Stimulated activated naive CD8-positive, alpha-beta T cell treated with anti-CD3 and anti-CD28 coated beads, Interleukin-15, amount 100 ng/mL, for 72 hours (primary cell): ENCODE measurements around the gene MAP7D2.

Experiments
- ATAC-seq: fragments of 150-1000 bp; cut with Tn5 transposase; 2 replicates; pipeline ENCODE4 v1.10.0; 2021; ENCODE audit warnings: mild to moderate bottlenecking, moderate library complexity
- DNase-seq, 2 donors: peaks; one replicate each; pipeline ENCODE4 v3.0.0; 2021 to 2022
- H3K27ac Mint-ChIP-seq, 2 donors: one replicate each; pipeline ENCODE4 v1.8.0; 2022; ENCODE audit warnings: mild to moderate bottlenecking in 2 of 2, mixed read lengths in 2 of 2, moderate library complexity in 2 of 2
- H3K27me3 Mint-ChIP-seq: one replicate; pipeline ENCODE4 v1.8.0; 2022; ENCODE audit warnings: mixed read lengths
- H3K4me1 Mint-ChIP-seq: one replicate; pipeline ENCODE4 v1.8.0; 2022; ENCODE audit warnings: mild to moderate bottlenecking, mixed read lengths
- H3K4me3 Mint-ChIP-seq, 2 donors: one replicate each; pipeline ENCODE4 v1.8.0; 2022; ENCODE audit warnings: mild to moderate bottlenecking in 2 of 2, mixed read lengths in 2 of 2, moderate library complexity in 1 of 2
- H3K9me3 Mint-ChIP-seq, 2 donors: one replicate each; pipeline ENCODE4 v1.8.0; 2022; ENCODE audit warnings: mixed read lengths in 2 of 2

Gene MAP7D2

DNA sequence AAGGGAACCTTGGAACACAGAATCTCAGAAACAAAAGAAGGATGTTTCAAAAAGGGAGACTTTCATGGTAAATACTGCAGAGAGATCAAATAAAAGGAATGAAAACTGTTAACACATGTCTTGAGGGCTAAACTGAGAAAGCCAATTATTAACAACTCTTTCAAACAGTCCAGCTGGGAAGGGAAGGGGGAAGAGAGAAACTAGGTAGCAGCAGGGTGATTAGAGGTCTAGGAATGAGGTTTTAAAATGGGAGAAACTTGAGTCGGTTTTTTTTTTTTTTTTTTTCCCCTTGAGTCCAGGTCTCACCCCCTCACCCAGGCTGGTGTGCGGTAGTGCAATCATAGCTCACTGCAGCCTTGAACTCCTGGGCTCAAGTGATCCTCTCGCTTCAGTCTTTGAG is 130.2 kb downstream of the MAP7D2 start:
- peaks cover 16% of the 10 kb centered on the region for H3K4me1 Mint-ChIP-seq
- H3K4me3 Mint-ChIP-seq, result no peak overlapping the region
- no peaks in the 10 kb centered on the region for H3K9me3 Mint-ChIP-seq
- DNase-seq (no peak), ATAC-seq (no peak)
- no peaks in the 10 kb centered on the region for H3K27me3 Mint-ChIP-seq
- H3K27ac Mint-ChIP-seq, result no peak overlapping the region

DNA sequence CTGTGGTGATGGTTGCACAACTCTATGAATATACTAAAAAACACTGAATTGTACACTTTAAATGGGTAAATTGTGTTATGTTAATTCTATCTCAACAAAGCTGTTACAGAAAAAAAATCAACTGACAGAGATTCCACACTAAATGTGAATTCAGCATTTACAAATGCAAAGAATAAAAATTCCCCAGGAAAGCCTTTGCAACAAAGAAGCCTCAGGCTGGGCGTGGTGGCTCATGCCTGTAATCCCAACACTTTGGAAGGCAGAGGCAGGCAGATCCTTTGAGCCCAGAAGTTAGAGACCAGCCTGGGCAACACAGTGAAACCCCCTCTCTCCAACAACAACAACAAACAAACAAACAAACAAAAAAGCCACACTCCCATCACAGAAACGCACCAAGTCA is 134.8 kb downstream of the MAP7D2 start:
- no peak for DNase-seq
- H3K27me3 Mint-ChIP-seq, result no peaks in the 10 kb centered on the region
- ATAC-seq, result no peak

DNA sequence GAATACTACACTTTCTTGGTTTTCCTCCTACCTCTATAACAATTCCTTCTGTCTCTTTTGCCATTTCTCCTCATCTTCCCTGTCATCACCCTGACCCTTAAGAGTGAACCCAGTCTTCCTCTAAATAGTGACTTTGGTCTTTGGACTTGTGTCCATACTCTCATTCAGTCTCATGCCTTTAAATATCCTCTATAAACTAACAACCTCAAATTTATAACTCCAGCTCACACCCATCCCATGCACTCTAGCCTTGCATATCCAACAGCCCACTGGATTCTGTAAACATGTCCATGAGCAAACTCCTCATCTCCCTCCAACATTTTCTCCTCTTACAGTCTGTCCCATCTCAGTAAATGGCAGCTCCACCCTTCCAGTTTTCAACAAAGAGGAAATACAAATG is 140.9 kb downstream of the MAP7D2 start:
- DNase-seq, result no peak
- Mint-ChIP-seq H3K4me3 (no peak overlapping the region), H3K4me1 (peaks cover 27% of the 10 kb centered on the region), H3K27ac (no peak overlapping the region), H3K9me3 (peaks cover 0 to 7% of the 10 kb centered on the region in 2 donors), H3K27me3 (no peaks in the 10 kb centered on the region)
- ATAC-seq, result no peak

More for the DNA sequence above, 134.8 kb downstream of the MAP7D2 start:
- Mint-ChIP-seq H3K27ac (no peak overlapping the region), H3K4me1 (peaks cover 23% of the 10 kb centered on the region), H3K9me3 (peaks cover 0 to 7% of the 10 kb centered on the region in 2 donors), H3K4me3 (no peak overlapping the region)

DNA sequence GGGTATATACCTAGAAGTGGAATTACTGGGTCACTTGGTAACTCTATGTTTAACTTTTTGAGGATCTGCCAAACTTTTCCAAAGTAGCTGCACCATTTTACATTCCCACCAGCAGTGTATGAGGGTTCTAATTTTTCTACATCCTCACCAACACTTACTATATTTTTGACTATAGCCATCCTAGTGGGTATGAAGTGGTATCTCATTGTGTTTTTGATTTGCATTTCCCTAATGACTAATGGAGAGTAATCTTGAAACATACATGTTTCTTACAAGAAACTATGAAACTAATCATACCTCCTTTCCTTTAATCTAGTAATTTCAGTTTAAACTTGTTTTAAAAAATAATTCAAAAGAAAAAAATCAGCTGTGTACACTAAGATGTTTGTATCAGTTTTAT is 143.7 kb downstream of the MAP7D2 start:
- Mint-ChIP-seq H3K4me3 (no peak overlapping the region), H3K27me3 (no peaks in the 10 kb centered on the region), H3K9me3 (peaks cover 0 to 3% of the 10 kb centered on the region in 2 donors), H3K4me1 (peaks cover 24% of the 10 kb centered on the region), H3K27ac (no peak overlapping the region)
- peak; percentile 68 for ATAC-seq
- no peak for DNase-seq

DNA sequence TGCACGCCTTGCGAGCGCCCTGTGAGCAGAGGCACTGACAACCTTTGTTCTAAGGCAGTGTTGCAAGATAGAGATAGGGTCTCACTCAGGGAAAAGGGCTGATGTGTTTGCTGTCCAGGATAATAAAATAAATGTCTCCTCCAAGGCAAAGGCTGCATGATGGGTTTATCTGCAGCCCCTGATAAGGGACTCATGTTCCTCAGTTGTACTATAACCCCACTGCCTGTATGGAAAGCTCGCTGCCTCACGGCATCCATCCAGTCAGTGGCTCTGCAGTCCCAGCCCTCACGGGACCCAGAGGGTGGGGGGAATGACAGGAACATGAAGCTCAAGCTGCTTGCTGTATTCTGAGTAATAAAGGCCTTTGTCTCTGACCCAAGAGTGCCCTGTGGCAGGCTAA is 148.4 kb downstream of the MAP7D2 start:
- Mint-ChIP-seq H3K9me3 (no peaks in the 10 kb centered on the region), H3K4me3 (no peak overlapping the region), H3K27me3 (no peaks in the 10 kb centered on the region), H3K27ac (no peak overlapping the region), H3K4me1 (peaks cover 36% of the 10 kb centered on the region)
- ATAC-seq, result no peak
- no peak for DNase-seq

DNA sequence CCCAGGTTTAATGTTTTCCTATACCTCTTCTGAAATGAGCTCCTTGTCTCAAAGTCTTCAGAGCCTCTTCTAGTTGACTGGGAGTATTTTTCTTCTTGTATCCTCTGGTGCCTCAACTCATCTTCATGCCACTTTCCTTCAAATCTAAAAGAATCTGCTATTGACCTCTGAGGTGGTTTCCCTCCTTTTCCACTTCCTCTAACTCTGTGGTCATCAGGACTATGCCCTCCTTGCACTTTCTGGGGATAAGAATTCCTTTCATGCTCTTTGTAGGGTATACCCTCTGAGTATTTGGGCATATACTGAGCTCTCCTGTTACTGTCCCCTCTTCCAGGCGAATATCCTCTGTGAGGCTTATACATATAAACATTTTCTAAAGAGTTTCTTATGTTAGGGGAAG is 150.7 kb downstream of the MAP7D2 start:
- peaks cover 30% of the 10 kb centered on the region for H3K4me1 Mint-ChIP-seq
- no peaks in the 10 kb centered on the region for H3K9me3 Mint-ChIP-seq
- no peak for DNase-seq
- no peak for ATAC-seq
- H3K27me3 Mint-ChIP-seq, result no peaks in the 10 kb centered on the region
- no peak overlapping the region for H3K4me3 Mint-ChIP-seq
- H3K27ac Mint-ChIP-seq, result no peak overlapping the region

DNA sequence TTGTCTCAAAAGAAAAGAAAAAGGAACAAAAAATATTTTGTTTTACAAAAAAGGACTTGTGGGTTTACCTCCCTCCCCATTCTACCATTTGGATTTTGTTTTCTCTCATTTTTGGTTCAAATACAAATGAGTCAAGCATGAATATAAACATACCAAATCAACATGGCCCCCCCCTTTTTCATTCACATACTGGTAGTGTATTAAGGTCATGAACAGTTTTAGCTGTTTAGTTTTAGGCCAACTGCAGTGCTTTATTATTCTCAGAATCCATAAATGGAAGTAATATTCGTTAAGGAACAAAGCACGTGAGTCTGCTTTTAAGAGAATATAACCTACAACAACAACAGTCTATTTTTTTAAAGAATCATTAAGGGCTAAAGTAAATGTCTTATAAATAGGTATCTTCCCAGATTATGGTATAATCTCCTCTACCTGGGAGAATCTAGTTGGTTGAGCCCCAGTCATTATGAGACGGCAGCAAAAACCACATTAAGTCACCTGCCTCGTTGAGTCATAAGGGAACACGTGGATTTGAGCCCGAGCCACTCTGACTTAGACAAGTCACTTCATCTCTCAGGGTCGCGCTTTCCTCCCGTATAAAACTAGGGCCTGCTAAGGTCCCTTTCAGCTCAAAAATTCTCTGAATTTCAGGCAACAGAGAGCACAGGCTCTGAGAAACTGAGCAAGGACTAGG is 152.5 kb downstream of the MAP7D2 start:
- peaks cover 31% of the 10 kb centered on the region for H3K4me1 Mint-ChIP-seq
- no peaks in the 10 kb centered on the region for H3K27me3 Mint-ChIP-seq
- H3K27ac Mint-ChIP-seq, result peak overlapping the region in 1 of 2 donors; percentile 80
- ATAC-seq (peak; percentile 100), DNase-seq (peak; percentile 16 to 58)
- H3K4me3 Mint-ChIP-seq, result no peak overlapping the region
- H3K9me3 Mint-ChIP-seq, result no peaks in the 10 kb centered on the region

DNA sequence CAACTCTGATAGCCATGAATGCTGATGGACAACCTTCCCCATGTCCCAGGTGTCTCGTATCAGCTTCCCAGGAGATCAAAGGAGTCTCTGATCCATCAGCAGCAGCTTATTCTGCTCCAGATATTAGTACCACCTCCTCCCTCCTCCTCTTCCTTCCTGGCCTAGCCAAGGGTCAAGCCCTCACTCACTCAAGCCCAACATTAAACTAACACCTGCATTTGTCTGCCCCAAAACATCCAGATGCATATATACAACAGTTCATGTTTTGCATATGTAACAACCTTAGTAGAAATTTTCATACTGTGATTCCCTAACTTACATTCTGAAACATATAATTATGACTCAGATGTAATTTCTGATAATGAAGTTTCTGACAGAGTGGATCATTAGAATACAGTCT is 155.8 kb downstream of the MAP7D2 start:
- H3K4me3 Mint-ChIP-seq, result no peak overlapping the region
- peaks cover 26% of the 10 kb centered on the region for H3K4me1 Mint-ChIP-seq
- DNase-seq (no peak), ATAC-seq (no peak)
- no peaks in the 10 kb centered on the region for H3K27me3 Mint-ChIP-seq
- no peaks in the 10 kb centered on the region for H3K9me3 Mint-ChIP-seq
- H3K27ac Mint-ChIP-seq, result no peak overlapping the region

DNA sequence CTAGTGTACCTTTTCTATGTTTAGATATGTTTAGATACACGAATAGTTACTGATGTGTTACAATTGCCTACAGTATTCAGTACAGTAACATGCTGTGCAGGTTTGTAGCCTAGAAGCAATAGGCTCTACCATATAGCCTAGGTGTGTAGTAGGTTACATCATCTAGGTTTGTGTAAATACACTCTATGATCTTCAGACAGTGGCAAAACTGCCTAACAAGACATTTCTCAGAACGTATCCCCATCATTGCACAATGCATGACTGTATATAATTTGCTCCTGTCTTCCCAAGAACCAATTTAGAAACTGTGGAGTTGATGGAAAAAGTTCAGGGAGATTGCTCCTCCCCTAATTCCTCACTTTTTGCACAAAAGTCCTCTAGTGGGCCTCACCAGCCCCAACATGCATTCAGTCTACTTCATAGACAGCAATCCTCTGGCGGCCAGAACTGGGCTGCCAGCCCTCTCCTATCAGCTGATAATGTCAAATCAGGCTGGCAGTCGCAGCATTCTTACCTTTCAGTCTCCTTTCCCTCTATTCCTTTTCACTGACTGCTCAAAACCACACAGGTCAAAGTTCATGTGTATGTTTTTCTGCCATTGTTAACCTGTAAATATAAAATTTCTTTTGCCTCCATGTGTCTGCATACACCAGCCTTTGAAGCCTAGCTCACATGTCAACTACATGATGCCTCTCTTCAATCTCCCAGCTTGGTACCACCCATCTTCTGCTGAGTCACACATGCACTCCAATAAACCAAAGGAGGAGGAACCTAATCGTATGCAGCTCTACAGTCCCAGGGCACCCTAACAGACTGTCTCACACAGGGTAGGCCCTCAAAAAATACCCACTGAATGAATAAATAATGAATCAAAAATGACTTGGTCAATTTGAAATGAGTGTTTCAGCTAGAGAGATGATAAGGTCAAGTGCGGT is 157.9 kb downstream of the MAP7D2 start:
- H3K4me3 Mint-ChIP-seq, result no peak overlapping the region
- no peak for DNase-seq
- no peak for ATAC-seq
- H3K27me3 Mint-ChIP-seq, result no peaks in the 10 kb centered on the region
- H3K27ac Mint-ChIP-seq, result no peak overlapping the region
- H3K9me3 Mint-ChIP-seq, result no peaks in the 10 kb centered on the region
- H3K4me1 Mint-ChIP-seq, result peaks cover 8% of the 10 kb centered on the region

DNA sequence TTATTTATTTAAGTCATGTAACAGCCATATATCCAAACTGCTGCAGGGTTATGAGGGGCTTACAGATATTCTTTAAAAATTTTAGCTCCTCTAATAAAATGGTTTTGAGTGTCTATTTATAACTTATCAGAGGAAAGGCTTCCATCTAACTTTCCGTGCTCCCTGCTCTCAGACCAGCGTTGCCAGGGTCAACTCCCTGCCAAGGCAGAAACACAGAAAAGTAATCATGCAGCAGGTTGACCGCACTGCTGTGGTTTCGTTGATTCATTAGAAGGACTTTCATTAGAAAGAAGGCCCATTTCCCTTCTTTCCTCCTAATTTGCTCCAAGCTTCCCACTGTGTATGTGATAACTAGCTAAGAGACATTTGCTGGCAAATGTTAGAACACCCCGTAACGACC is 159.8 kb downstream of the MAP7D2 start:
- H3K4me3 Mint-ChIP-seq, result no peak overlapping the region

More for the DNA sequence above, 159.8 kb downstream of the MAP7D2 start:
- H3K4me1 Mint-ChIP-seq, result peaks cover 7% of the 10 kb centered on the region
- H3K9me3 Mint-ChIP-seq, result no peaks in the 10 kb centered on the region
- ATAC-seq, result no peak
- no peak for DNase-seq
- no peak overlapping the region for H3K27ac Mint-ChIP-seq
- H3K27me3 Mint-ChIP-seq, result no peaks in the 10 kb centered on the region
